ENCODE data around the gene EPN1. TPM values are rescaled to one million over a fixed set of nuclear protein-coding genes. Genes with fewer than 3 reads are reported as not detected.

EPN1 gene
- total RNA-seq, 1 experiment from 2014 or later = 102 TPM

DNA sequence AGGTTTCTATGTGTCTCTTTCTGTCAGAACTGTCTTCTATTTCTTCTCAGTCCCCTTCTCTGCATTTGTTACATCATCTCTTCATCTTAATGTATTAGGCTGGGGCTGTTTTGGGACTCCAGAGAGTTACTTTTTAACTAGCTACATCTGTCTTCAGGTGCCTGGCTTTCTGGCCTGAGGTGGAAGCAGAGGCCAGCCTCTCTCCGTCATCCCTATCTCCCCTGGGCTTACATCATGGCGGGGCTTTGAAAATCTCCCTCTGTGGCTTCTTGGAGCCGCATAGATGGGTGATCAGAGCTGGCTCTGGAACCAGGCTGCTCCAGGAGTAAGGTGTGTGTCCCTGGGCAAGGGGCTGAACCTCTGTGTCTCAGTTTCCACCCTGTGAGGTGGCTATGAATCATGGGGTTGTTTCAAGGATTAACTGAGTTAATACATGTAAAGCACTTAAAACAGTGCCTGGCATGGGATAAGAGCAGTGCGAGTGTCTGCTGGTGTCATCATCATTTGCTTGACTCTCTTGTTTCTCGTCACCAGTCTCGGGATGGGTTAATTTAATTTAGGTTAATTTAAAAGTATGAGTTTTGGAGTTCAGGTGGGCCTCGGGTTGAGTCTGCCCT is 2.0 kb downstream of the EPN1 start:
- H3K4me3 Mint-ChIP-seq (ENCODE audit: unreplicated experiment) = peak overlapping the region; percentile 87
- H3K36me3 Mint-ChIP-seq (ENCODE audit: insufficient read depth, unreplicated experiment) = peaks cover 47% of the 10 kb centered on the region
- intact Hi-C loops (cut with micrococcal nuclease) = no loop called here
- TF ChIP-seq, protein P1, sequence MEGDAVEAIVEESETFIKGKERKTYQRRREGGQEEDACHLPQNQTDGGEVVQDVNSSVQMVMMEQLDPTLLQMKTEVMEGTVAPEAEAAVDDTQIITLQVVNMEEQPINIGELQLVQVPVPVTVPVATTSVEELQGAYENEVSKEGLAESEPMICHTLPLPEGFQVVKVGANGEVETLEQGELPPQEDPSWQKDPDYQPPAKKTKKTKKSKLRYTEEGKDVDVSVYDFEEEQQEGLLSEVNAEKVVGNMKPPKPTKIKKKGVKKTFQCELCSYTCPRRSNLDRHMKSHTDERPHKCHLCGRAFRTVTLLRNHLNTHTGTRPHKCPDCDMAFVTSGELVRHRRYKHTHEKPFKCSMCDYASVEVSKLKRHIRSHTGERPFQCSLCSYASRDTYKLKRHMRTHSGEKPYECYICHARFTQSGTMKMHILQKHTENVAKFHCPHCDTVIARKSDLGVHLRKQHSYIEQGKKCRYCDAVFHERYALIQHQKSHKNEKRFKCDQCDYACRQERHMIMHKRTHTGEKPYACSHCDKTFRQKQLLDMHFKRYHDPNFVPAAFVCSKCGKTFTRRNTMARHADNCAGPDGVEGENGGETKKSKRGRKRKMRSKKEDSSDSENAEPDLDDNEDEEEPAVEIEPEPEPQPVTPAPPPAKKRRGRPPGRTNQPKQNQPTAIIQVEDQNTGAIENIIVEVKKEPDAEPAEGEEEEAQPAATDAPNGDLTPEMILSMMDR (IDR thresholded peaks at IDR 0.05; ENCODE audit: unreplicated experiment) = no peak
- no peak for DNase-seq (ENCODE audit: unreplicated experiment)
- BruUV-seq (replicated peaks) = no TSS peak
- H3K4me1 Mint-ChIP-seq (ENCODE audit: insufficient read depth, unreplicated experiment) = peaks cover 24% of the 10 kb centered on the region
- CTCF ChIA-PET = interaction anchor here (0.8 to 1.1 kb wide), 4 partner anchors 10 to 1024 kb away, joined by 3 to 4 read pairs (median 3); no protein-coding TSS in a partner anchor
- H3K27me3 Mint-ChIP-seq (ENCODE audit: insufficient read depth, unreplicated experiment) = no peaks in the 10 kb centered on the region
- H3K9me3 Mint-ChIP-seq (ENCODE audit: unreplicated experiment) = no peaks in the 10 kb centered on the region
- H3K27ac Mint-ChIP-seq (ENCODE audit: low read depth, unreplicated experiment) = peak overlapping the region; percentile 85
- POLR2A ChIA-PET = interaction anchor here (0.6 to 1.6 kb wide), 5 partner anchors 11 to 225 kb away, joined by 3 to 9 read pairs (median 4); no protein-coding TSS in a partner anchor

DNA sequence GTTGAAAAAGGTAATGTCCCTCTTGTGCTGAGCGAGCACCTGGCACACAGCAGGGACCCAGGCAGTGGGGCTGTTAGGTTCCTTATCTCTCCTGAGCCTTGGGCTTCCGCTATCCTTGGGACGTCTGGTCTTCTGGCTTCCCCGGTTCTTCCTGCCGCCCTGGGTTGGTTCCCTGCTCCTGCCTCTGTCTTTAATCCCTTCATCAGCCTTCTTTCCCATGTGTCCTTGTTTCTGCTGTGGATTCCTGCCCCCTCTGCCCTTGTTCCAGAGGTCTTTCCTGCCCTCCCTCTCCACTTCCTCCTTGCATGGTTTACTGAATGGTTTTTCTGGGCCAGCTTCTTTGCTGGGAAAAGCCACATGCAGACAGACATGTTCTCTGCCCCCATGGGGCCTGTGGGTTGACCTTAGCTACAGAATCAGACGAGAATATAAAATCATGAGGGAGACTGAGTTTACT is 2.6 kb downstream of the EPN1 start:
- TF ChIP-seq, protein P1 (IDR thresholded peaks at IDR 0.05; ENCODE audit: unreplicated experiment) = no peak
- Mint-ChIP-seq H3K27me3 (ENCODE audit: insufficient read depth, unreplicated experiment) (no peaks in the 10 kb centered on the region), H3K27ac (ENCODE audit: low read depth, unreplicated experiment) (no peak overlapping the region), H3K4me1 (ENCODE audit: insufficient read depth, unreplicated experiment) (peaks cover 24% of the 10 kb centered on the region), H3K4me3 (ENCODE audit: unreplicated experiment) (peak overlapping the region; percentile 30), H3K9me3 (ENCODE audit: unreplicated experiment) (no peaks in the 10 kb centered on the region), H3K36me3 (ENCODE audit: insufficient read depth, unreplicated experiment) (peaks cover 41% of the 10 kb centered on the region)
- intact Hi-C loops (cut with micrococcal nuclease) = no loop called here
- POLR2A ChIA-PET = no interaction called here
- no TSS peak for BruUV-seq (replicated peaks)
- CTCF ChIA-PET = interaction anchor here (1.1 kb wide), 1 partner anchor 12 kb away, joined by 3 read pairs; no protein-coding TSS in a partner anchor
- DNase-seq (ENCODE audit: unreplicated experiment) = no peak

DNA sequence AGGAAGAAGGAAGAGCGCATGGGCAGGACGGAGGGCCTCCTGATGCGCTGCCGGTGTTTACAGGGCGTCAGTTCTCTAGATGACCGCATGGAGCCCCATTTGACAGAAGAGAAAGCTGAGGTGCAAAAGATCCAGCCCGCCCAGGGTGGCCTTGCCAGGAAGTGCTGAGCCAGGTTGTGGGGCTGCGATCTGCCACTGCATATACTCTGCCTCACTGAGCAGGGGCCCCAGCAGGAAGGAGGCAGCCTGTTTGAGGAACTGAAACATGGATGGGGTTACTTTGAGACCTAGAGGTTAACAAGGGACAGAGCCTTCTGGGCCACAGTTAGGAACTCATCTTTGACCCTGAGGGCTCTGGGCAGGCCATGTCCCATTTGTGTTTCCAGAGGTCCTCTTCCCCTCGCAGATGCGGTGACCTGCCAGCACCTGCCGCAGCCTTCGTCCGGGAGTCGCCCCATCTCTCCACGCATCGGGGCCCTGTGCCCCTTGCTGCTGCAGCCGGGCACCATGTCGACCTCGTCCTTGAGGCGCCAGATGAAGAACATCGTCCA is 3.2 kb downstream of the EPN1 start:
- DNase-seq (ENCODE audit: unreplicated experiment) = no peak
- no peaks in the 10 kb centered on the region for H3K9me3 Mint-ChIP-seq (ENCODE audit: unreplicated experiment)
- H3K27me3 Mint-ChIP-seq (ENCODE audit: insufficient read depth, unreplicated experiment) = no peaks in the 10 kb centered on the region
- no peak overlapping the region for H3K27ac Mint-ChIP-seq (ENCODE audit: low read depth, unreplicated experiment)
- H3K4me3 Mint-ChIP-seq (ENCODE audit: unreplicated experiment) = peak overlapping the region; percentile 30
- ChIA-PET POLR2A (interaction anchor here (0.6 kb wide), 1 partner anchor 279 kb away, joined by 6 read pairs; no protein-coding TSS in a partner anchor), CTCF (interaction anchor here (0.6 to 1.1 kb wide), 2 partner anchors 12 to 1120 kb away, joined by 3 to 4 read pairs; no protein-coding TSS in a partner anchor)
- peaks cover 24% of the 10 kb centered on the region for H3K4me1 Mint-ChIP-seq (ENCODE audit: insufficient read depth, unreplicated experiment)
- intact Hi-C loops (cut with micrococcal nuclease) = no loop called here
- BruUV-seq (replicated peaks) = no TSS peak
- TF ChIP-seq, protein P1 (IDR thresholded peaks at IDR 0.05; ENCODE audit: unreplicated experiment) = no peak
- H3K36me3 Mint-ChIP-seq (ENCODE audit: insufficient read depth, unreplicated experiment) = peaks cover 35% of the 10 kb centered on the region

DNA sequence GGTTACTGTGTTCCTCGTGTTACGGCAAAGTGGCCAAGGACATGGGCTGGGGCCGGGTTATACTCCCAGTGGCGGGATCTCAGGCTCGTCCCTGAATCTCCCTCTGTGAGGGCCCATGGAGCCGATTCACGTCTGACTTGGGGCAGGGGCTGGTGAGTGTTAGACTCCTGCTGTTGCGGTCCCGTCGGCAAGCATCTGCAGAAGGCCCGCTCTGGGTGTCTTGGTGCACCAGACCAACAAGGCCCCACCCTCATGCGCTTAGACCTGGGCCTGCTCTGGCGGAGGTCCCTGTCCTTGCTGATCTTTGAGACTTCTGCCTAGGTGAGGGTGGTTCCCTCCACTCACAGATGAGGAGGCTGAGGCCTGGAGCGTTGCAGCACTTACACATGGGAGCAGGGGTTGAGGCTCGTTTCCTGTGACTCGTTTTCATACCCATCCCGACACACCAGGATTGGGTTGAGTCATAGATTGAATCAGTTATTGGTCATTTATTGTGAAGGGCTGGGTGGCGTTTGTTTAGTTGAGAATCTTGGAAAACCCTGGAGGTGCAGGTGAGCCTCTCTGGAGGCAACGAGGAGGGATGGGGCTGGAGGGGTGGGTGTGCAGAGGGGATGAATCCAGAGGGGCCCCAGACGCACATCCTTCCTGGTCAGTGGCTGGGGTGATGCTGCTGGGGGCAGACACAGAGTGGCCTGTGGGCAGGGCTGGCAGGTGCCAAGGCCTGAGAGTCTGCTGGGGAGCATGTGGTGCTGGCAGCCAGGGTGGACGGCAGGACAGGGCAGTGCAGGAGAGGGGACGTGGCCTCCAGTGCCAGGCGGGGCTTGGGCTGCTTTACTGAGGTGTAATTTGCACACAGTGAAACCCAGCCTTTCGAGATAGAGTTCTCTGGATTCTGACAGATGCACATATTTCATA is 4.6 kb downstream of the EPN1 start:
- H3K4me1 Mint-ChIP-seq (ENCODE audit: insufficient read depth, unreplicated experiment) = peaks cover 20% of the 10 kb centered on the region
- H3K9me3 Mint-ChIP-seq (ENCODE audit: unreplicated experiment) = no peaks in the 10 kb centered on the region
- ChIA-PET CTCF (no interaction called here), POLR2A (no interaction called here)
- no TSS peak for BruUV-seq (replicated peaks)
- intact Hi-C loops (cut with micrococcal nuclease) = no loop called here
- TF ChIP-seq, protein P1 (IDR thresholded peaks at IDR 0.05; ENCODE audit: unreplicated experiment) = no peak
- H3K36me3 Mint-ChIP-seq (ENCODE audit: insufficient read depth, unreplicated experiment) = peaks cover 34% of the 10 kb centered on the region
- H3K27me3 Mint-ChIP-seq (ENCODE audit: insufficient read depth, unreplicated experiment) = no peaks in the 10 kb centered on the region
- no peak overlapping the region for H3K4me3 Mint-ChIP-seq (ENCODE audit: unreplicated experiment)
- DNase-seq (ENCODE audit: unreplicated experiment) = no peak
- H3K27ac Mint-ChIP-seq (ENCODE audit: low read depth, unreplicated experiment) = peak overlapping the region; percentile 63
